Hepatocyte (in vitro differentiated cells): Measurements from ENCODE around the gene ANO6.

Experiments
- CTCF ChIP-seq: fragments of 200-600 bp; sonication (generic); IDR thresholded peaks from 2 replicates; pipeline ENCODE4 v1.5.1; 2016; ENCODE audit warnings: antibody characterized with exemption, mild to moderate bottlenecking; ENCODE audit not compliant: poor library complexity
- EZH2phosphoT487 ChIP-seq: fragments of 200-600 bp; sonication (generic); IDR thresholded peaks from one replicate; pipeline ENCODE4 v1.6.1; 2018; ENCODE audit warnings: antibody characterized with exemption, mild to moderate bottlenecking, low read depth, moderate library complexity; ENCODE audit not compliant: unreplicated experiment, severe bottlenecking

GRCh38 chr12:45174595-45174994 lies 41.3 kb upstream of the ANO6 start:
- TF ChIP-seq CTCF: no peak
- TF ChIP-seq EZH2phosphoT487: no peak
